SU-DHL-6 (cell line): Measurements from ENCODE around the gene PSME4.

ENCODE experiments used
- EZH2phosphoT487 ChIP-seq: fragments of 200-600 bp; sonication (generic), shearing (Covaris generic); conservative IDR thresholded peaks from 2 replicates; pipeline ENCODE4 v1.6.1; 2018; ENCODE audit warnings: mild to moderate bottlenecking, antibody characterized with exemption, low read length, moderate library complexity, mixed read lengths
- TF ChIP-seq, protein P1 (sequence below): fragments of 200-600 bp; sonication (generic); IDR thresholded peaks from one replicate; pipeline ENCODE4 v1.5.1; 2017; ENCODE audit warnings: antibody characterized with exemption, mild to moderate bottlenecking, low read length, moderate library complexity; ENCODE audit not compliant: insufficient read depth, poor library complexity, severe bottlenecking

DNA sequence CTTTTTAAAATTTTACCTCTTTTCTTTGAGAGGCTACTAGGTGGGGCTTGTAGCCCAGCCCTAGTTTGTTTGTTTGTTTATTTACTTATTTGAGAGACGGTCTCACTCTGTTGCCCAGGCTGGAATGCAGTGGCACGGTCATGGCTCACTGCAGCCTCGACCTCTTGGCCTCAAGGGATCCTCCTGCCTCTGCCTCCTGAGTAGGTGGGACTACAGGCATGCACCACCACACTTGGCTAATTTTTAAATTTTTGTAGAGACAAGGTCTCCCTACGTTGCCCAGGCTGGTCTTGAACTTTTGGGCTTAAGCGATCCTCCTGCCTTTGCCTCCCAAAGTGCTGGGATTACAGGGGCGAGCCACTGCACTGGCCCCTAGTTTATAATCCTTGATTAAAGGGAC is 149.0 kb downstream of the PSME4 start:
- TF ChIP-seq, protein P1, sequence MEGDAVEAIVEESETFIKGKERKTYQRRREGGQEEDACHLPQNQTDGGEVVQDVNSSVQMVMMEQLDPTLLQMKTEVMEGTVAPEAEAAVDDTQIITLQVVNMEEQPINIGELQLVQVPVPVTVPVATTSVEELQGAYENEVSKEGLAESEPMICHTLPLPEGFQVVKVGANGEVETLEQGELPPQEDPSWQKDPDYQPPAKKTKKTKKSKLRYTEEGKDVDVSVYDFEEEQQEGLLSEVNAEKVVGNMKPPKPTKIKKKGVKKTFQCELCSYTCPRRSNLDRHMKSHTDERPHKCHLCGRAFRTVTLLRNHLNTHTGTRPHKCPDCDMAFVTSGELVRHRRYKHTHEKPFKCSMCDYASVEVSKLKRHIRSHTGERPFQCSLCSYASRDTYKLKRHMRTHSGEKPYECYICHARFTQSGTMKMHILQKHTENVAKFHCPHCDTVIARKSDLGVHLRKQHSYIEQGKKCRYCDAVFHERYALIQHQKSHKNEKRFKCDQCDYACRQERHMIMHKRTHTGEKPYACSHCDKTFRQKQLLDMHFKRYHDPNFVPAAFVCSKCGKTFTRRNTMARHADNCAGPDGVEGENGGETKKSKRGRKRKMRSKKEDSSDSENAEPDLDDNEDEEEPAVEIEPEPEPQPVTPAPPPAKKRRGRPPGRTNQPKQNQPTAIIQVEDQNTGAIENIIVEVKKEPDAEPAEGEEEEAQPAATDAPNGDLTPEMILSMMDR = no peak
- no peak for TF ChIP-seq EZH2phosphoT487
